NCI-H1105 (cell line): ENCODE measurements around the gene FOXO6.

Experiments used
- DNase-seq: peaks from one replicate; lab custom pipeline; 2025; lab: John Stamatoyannopoulos, UW

Gene FOXO6

DNA sequence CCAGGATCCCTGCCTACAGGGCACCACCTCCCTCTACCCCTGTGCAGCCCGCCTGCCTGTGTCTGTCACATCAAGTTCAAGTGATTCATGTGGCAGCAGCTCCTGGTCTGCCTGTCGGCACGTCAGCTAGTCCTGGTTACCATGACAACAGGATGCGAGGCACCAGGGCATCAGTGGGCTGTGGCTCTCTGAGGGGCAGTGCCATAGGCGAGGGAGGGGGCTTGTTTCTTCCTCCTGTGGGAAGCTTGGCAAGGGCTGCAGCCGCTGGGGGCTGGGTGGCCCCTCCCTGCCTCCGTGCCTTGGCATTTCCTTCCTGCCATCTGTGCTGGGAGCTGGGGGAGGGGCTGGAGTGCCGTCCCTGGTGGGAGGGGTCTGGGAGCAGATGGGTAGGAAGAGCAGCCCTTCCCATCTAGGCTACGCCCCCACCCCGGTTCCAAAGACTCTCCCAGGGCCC lies 43.1 kb downstream of the FOXO6 start:
- peak; percentile 94 for DNase-seq

GRCh38 chr1:41407664-41408252 lies 46.5 kb downstream of the FOXO6 start:
- no peak for DNase-seq

DNA sequence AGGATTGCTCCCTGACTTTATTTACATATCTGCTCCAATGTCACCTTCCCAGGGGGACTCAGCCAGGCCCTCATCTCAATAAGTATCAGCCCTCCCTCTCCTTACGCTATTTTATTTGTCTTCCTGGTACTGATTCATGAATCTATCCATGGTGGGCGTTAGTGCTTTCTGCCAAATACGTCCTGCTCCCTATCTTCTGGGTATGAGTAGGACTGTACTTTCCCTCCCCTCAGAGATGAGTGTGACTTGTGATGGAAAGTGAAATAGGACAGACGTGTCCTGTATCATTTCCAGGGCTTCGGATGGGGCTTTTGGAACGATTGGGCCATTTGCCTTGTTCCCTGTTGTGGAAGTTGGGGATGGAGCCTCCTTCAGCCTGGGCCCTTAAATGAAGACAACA lies 47.5 kb downstream of the FOXO6 start:
- DNase-seq: no peak

DNA sequence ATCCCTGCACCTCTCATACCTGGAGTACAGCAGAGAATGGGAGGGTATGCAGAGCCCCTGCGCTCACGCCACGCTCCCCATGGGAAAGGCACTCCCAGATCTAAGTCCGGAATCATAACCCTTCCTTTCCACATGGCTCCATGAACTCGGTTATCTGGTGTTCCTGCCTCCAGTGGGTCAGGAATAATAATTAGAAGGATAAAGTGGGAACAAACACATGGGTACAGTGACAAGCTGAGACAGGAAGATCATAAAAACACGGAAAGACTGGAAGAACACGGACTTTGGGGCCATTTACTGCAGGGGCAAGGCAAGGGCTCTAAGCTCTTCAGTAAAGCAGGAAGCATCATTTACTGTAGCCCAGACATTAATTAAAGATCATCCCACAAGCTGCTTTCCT lies 48.6 kb downstream of the FOXO6 start:
- no peak for DNase-seq

DNA sequence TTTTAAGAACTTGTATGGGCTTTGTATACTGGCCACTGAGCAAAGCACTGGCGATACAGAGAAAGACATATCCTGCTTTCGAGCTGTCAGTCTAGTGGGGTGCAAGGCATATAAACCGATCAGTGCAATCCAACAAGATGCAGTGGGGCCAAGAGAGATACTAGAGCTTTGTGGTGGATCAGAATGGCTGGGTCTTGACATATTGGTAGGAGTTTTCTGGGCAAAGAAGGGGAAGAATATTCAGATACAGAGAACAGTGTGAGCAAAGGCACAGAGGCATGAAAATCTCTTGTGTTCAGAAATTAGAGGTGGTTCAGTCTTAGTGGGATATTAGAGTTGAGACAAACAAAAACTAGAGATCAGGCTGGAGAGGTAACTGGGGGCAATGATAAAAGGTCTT lies 49.2 kb downstream of the FOXO6 start:
- DNase-seq: no peak

- DNase-seq: no peak
Measured at GRCh38 chr1:41411229-41411628, 50.0 kb downstream of the FOXO6 start.

DNA sequence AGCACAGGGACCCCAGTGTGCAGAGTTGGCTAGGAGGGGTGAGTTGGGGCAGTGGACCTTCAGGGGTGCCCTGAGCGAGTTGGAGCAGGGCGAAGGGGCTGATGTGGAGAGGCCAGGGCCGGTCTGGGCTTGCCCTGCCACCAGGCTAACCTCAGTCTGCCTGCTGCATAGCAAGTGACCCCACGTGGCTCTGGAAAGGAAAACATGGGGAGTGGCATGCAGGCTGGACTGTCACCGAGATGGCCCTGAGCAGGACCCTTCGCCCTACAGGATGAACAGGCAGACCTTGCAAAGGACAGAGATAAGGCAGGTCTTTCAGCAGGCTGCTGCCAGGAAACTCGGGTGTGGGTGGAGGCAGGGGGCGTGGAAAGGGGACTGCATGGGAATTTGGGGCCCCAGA lies 51.5 kb downstream of the FOXO6 start:
- DNase-seq: no peak

DNA sequence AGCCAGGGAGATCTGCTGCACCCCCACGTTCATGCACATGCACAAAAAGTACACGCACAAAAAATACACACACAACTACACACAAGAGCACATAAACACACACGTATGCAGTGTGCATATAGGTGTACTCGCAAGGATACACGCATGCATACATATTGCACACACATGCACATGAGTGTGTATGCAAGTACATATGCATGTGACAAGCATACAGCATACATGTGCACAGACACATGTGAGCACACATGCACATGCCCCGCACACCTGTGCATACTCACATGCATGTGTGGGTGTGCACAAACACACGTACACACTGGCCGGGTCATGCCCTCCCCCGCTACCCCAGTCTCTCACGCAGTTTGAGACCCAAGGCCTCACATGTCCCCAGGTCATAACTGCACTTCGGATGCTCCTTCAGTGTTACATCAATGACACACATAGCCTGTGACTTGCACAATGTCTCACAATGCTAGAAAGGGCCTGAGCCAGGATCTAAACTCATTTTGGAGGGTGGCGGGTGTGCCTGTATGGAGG lies 52.6 kb downstream of the FOXO6 start:
- DNase-seq: no peak

DNA sequence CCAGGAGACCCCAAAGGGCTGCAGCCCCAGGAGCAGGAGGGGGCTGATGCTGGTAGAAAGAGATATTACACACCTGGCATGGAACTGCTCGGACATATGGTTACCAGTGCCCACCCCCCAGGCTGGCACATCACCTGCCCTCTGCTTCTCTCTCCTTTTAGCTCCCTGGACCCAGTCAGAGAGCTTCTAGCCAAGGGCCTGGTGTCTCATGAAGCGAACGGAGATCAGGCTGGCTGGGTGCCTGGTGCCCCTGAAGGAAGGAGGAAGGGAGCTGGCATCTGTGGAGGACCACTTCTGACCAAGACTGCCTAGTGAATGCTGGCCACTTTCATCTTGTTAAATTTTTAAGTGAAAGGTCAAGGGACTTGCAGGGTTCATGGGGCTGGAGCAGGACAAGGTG lies 53.1 kb downstream of the FOXO6 start:
- no peak for DNase-seq

- DNase-seq: no peak
Measured at GRCh38 chr1:41414716-41415306, 53.6 kb downstream of the FOXO6 start.

- DNase-seq: no peak
Measured at GRCh38 chr1:41416081-41416480, 54.8 kb downstream of the FOXO6 start.

- peak; percentile 44 for DNase-seq
Measured at GRCh38 chr1:41416552-41417334, 55.5 kb downstream of the FOXO6 start.

- DNase-seq: no peak
Measured at GRCh38 chr1:41417335-41417682, 56.1 kb downstream of the FOXO6 start.

- DNase-seq: no peak
Measured at GRCh38 chr1:41417746-41418145, 56.5 kb downstream of the FOXO6 start.

DNA sequence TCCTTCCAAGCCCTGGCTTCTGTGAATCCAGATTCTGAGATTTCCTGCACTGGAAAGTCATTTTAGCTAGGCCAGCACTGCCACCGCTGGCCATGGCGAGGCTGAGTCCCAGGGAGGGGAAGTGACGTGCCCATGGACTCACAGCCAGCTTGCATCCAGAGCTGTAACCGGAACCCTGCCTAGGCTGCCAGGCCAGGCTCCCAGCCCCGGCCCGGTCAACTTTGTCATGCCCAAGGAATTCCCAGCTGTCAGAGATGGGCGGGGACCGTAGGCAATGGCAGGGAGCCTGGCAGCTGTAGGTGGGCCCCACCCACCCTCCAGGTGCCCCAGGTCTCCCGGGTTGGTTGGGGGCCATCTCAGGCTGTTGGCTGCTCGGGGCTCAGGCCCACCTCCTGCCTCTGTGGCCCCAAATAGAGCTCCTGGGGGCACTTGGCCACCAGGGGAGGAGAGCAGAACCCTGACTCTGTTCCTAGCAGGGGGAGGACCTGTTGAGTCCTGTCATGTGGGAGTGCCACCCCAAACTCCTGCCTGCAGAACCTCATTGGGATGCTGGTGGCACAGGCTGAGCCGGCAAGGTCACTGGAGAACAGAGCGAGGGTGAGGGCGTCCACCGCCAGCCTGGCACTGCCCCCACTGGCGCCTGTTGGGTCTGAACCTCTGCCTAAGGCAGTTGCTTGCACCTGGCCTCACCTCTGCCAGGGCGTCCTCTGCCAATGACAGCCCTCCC lies 57.8 kb downstream of the FOXO6 start:
- peak; percentile 85 for DNase-seq

GRCh38 chr1:41419584-41420295 lies 58.5 kb downstream of the FOXO6 start:
- DNase-seq: no peak

- DNase-seq: no peak
Measured at GRCh38 chr1:41420351-41420750, 59.1 kb downstream of the FOXO6 start.

DNA sequence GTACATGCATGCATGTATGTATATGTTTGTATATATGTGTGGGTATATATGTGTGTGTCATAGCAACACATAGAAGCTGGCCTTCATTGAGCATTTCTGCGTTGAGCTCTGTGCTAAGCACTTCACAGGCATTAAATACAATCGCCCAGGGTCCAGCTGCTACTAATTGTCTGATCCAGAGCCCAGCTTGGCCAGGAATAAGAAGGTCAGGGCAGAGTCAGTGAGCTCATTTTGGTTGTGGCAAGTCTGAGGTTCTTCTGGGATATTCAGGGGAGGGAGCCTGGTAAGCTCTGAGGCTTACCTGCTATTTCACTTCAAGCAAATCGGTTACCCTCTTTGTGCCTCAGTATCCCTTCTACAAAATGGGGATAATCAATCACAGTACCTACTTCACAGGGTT lies 59.6 kb downstream of the FOXO6 start:
- no peak for DNase-seq

DNA sequence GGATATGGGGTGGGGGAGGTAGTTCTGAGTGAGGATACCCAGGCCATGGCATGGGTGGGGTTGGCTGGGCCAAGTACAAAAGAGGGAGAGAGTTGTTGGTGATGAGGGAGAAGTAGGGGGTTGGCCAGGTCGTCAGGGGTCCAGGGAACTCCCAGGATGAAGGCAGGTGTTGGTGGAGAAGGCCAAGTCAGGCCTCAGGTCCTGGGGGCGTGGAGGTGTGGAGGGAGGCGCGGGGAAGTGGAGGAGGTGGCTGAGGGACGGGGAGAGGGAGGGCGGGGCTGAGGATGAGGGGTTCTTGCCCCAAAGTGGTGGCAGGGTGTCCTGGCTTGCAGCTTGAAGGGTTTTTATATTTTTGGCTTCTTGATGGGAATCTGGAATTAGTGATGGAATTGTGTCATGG lies 61.1 kb downstream of the FOXO6 start:
- DNase-seq: no peak

DNA sequence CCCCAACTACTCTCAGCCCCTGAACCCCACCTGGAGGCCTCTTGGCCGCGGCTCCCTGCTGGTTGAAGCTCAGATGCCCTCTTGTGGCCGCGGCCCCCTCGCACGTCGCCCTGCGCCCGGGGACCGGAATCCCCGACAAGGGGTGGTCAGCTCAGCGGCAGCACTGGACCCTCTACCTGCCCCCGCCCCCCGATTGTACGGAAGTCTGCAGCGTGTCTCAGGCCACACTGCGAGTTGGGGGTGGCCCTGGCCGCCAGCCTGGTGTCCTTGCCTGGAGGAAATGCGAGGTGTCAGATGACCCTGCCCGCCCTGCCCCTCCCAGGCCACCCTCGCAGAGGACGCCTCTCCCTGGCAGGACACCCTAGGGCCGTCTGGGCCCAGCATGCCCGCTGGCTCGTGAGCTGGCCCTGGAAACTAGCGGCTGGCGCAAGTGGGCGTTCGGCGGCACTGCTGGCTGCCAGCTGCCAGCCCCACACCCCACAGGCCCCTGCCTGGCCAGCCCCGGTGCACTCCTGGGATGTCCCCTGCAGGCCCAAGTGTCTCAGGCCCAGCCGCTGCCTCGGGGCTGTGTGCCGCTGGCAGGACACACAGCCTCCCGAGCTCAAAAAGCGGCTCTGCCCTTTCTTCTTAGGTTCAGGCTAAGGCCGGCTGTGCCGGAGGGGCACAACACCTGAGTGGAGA lies 62.4 kb downstream of the FOXO6 start:
- no peak for DNase-seq

DNA sequence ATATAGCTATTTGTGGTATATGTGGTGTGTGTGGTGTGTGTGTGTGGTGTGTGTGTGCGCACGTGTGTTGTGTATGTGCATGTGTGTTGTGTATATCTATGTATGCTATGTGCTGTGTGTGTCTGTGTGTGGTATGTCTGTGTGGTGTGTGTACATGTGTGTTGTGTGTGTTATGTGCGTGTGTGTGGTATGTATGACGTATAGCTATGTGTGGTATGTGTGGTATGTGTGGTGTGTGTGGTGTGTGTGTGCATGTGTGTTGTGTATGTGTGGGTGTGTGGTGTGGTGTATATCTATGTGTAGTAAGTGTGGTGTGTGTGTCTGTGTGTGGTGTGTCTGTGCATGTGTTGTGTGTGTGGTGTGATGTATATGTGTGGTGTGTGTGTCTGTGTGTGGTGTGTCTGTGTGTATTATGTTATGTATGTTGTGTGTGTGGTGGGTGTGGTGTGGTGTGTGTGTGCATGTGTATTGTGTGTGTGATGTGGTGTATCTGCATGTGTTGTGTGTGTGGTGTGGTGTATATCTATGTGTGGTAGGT lies 63.4 kb downstream of the FOXO6 start:
- DNase-seq: no peak
